ENCODE measurements around the gene SMPD4. TPM values are rescaled to one million over a fixed set of nuclear protein-coding genes. Genes with fewer than 3 reads are reported as not detected.
"Not testable (repeated sequence)": the region's sequence is repeated elsewhere in the genome, so short reads cannot be mapped to it uniquely, and the experiment has no call there.

Gene SMPD4
- total and polyA plus RNA-seq, 9 donors = 24.7 to 53.2 (median 39.3) TPM

DNA sequence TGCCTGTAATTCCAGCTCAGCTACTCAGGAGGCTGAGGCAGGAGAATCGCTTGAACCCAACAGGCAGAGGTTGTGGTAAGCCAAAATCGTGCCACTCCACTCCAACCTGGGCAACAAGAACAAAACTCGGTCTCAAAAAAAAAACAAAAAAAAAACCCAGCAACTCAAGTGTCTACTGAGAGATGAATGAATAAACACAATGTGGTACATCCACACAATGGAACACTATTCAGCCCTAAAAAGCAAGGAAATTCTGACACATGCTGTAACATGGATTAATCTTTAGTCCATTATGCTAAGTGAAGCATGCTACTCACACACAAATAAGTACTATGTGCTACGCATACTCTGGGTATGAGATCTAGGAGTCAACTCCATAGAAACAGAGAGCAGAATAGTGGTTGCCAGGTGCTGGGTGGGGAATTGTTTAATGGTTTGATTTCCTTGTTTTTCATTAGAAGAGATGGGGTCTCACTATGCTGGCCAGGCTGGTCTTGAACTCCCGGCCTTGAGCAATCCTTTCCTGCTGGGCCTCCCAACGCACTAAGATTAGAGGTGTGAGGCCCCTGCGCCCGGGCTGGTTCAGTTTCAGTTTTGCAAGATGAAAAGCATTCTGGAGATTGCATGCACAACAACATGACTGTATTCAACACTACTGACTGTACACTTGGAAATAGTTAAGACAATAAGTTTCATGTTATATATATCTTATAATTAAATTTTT, 15.9 kb downstream of the SMPD4 start:
- H3K27me3 ChIP-seq = no peaks in the 10 kb centered on the region
- no peaks in the 10 kb centered on the region for H3K36me3 ChIP-seq
- WGBS, 3 donors = 94 to 95% (median 94%) methylated on average over 8 of the region's 8 CpGs
- no peak overlapping the region for H3K4me3 ChIP-seq
- no peak overlapping the region for H3K27ac ChIP-seq
- DNase-seq = no peak
- no peaks in the 10 kb centered on the region for H3K4me1 ChIP-seq (ENCODE audit: insufficient read depth)
- intact Hi-C loops (cut with DNase I) = no loop called here
- no peaks in the 10 kb centered on the region for H3K9me3 ChIP-seq
- TF ChIP-seq POLR2A (IDR thresholded peaks at IDR 0.05) = no peak
- no peak for TF ChIP-seq EP300 (IDR thresholded peaks at IDR 0.05)
- TF ChIP-seq, protein P1, sequence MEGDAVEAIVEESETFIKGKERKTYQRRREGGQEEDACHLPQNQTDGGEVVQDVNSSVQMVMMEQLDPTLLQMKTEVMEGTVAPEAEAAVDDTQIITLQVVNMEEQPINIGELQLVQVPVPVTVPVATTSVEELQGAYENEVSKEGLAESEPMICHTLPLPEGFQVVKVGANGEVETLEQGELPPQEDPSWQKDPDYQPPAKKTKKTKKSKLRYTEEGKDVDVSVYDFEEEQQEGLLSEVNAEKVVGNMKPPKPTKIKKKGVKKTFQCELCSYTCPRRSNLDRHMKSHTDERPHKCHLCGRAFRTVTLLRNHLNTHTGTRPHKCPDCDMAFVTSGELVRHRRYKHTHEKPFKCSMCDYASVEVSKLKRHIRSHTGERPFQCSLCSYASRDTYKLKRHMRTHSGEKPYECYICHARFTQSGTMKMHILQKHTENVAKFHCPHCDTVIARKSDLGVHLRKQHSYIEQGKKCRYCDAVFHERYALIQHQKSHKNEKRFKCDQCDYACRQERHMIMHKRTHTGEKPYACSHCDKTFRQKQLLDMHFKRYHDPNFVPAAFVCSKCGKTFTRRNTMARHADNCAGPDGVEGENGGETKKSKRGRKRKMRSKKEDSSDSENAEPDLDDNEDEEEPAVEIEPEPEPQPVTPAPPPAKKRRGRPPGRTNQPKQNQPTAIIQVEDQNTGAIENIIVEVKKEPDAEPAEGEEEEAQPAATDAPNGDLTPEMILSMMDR (IDR thresholded peaks at IDR 0.05) = no peak

DNA sequence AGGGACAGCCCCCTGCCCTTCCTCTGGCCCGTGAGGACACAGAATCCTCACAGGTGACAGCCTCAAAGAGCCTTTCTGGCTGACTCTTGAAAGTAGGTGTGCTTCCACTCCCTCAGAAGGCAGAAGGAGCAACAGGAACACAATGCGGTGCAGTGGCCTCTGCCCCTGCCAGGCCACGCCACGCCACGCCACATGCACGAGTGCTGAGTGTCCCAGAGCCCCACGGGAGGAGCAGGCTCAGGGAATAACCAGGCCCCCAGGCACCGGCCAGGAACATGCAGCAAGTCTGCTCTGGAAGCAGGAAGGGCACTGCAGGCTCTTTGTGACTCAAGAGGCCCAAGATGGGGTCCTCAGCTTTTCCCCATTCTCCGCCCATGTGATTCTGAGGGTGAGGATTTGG, 18.4 kb downstream of the SMPD4 start:
- intact Hi-C loops (cut with DNase I) = no loop called here
- WGBS, 3 donors = 90 to 99% (median 94%) methylated on average over 5 to 9 of the region's 9 CpGs
- no peak for DNase-seq

DNA sequence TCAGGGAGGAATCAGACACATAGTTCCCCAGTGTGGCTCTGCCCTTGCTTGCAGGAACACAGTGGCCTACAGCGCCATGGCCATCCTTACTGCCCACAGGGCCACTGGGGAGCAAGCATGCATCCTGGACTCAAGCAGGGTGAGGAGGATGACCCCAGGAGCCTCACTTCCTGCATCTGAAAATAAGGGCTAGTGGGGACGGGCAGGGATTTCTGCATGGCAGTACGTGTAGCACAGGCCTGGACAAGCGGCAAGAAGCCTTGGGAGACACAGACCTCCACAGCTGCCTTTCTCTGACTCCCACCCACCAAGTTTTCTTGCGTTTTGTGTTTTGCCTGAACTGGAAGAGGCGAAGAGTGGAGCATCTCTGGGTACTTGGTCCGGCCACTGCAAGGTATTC, 18.9 kb downstream of the SMPD4 start:
- DNase-seq; H3K4me1 ChIP-seq (ENCODE audit: insufficient read depth); H3K36me3 ChIP-seq; H3K27ac ChIP-seq; H3K4me3 ChIP-seq; intact Hi-C loops (cut with DNase I); H3K9me3 ChIP-seq; H3K27me3 ChIP-seq: not testable (repeated sequence)
- 92 to 95% (median 94%) methylated on average over 7 of the region's 7 CpGs for WGBS, 3 donors

More for the DNA sequence above, 18.4 kb downstream of the SMPD4 start:
- H3K27me3 ChIP-seq = no peaks in the 10 kb centered on the region
- no peaks in the 10 kb centered on the region for H3K4me1 ChIP-seq (ENCODE audit: insufficient read depth)
- H3K27ac ChIP-seq = no peak overlapping the region
- no peaks in the 10 kb centered on the region for H3K9me3 ChIP-seq
- no peak overlapping the region for H3K4me3 ChIP-seq
- TF ChIP-seq, protein P1 (IDR thresholded peaks at IDR 0.05) = no peak
- no peak for TF ChIP-seq POLR2A (IDR thresholded peaks at IDR 0.05)
- TF ChIP-seq EP300 (IDR thresholded peaks at IDR 0.05) = no peak
- no peaks in the 10 kb centered on the region for H3K36me3 ChIP-seq

DNA sequence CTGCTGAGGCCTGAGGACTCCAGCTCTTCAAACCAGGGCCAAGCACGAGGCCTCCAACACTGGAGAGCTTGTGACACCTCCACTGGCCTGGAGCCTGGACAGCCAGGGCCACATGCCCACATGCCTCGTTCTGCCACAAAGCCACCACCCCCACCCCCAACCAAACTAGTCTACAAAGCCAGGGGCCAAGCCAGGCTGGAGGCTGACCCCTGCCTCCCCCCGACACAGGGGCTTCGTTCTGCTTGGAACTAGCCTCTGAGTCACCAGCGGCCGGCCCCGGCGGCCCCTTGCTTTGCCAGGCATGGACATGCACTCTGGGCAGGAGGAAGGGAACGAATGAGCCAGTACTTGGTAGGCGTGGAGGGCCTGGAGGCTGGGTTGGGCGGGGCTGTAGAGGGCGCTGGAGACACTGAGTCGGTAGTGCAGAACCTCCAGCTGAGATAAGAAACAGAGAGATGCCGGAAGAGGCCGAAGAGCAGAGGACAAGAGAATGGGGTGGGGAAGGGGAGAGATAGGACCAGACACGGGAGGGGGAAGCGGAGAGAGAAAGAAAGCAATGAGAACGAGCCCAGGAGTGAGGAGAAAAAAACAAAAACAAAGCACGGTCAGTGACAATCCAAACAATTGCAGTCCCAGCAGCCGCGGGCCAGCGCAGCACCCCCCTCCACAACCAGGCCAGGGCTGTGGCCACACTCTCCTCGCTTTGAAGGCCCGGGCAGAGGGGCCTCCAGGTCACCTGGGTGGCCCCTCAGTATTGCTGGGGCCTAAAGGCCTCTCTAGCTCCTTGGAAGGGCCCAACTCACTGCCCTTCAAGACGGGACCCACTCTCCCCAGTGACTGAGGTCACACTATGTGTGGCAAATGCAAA, 20.3 kb downstream of the SMPD4 start:
- 78 to 80% (median 79%) methylated on average over 25 of the region's 25 CpGs for WGBS, 3 donors
- DNase-seq; H3K36me3 ChIP-seq; H3K27me3 ChIP-seq; intact Hi-C loops (cut with DNase I); H3K27ac ChIP-seq; H3K4me1 ChIP-seq (ENCODE audit: insufficient read depth); H3K4me3 ChIP-seq; H3K9me3 ChIP-seq: not testable (repeated sequence)

DNA sequence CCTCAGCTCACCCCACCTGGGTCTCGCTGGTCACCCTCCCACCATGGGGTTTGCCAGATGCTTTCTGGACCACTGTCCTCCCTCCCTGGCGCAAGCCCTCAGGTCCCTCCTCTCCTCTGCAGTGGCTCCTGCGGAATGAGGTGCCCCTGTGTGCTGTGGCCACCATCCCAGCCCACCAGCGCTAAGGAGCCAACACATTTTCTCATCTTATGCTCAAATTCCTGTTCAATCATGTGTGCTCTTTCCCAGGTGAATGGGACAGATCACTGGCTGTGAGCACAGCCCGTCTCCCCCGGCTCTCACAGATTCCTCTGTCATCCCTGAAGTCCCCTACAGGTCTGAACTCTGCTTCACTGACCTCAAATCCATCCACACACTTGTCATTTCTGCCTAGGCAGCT, 21.3 kb downstream of the SMPD4 start:
- no peak for DNase-seq
- Histone ChIP-seq H3K36me3 (no peaks in the 10 kb centered on the region), H3K27ac (no peak overlapping the region), H3K27me3 (no peaks in the 10 kb centered on the region), H3K4me1 (ENCODE audit: insufficient read depth) (no peaks in the 10 kb centered on the region), H3K4me3 (no peak overlapping the region), H3K9me3 (no peaks in the 10 kb centered on the region)
- TF ChIP-seq POLR2A (IDR thresholded peaks at IDR 0.05) (no peak), EP300 (IDR thresholded peaks at IDR 0.05) (no peak)
- TF ChIP-seq, protein P1 (IDR thresholded peaks at IDR 0.05) = no peak
- intact Hi-C loops (cut with DNase I) = no loop called here
- WGBS, 3 donors = 93 to 96% (median 95%) methylated on average over 6 of the region's 6 CpGs

DNA sequence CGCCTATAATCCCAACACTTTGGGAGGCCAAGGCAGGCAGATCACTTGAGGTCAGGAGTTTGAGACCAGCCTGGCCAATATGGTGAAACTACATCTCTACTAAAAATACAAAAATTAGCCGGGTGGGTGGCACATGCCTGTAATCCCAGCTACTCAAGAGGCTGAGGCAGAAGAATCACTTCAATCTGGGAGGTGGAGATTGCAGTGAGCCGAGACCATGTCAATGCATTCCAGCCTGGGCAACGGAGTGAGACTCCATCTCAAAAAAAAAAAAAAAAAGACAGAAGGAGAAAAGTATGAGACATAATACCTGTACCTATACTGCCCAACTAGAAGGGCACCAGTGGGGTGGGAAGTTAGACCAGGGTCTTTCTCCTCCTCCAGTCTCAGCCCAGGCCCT, 22.0 kb downstream of the SMPD4 start:
- not testable (repeated sequence) for H3K27ac ChIP-seq; H3K4me1 ChIP-seq (ENCODE audit: insufficient read depth); H3K27me3 ChIP-seq; DNase-seq; H3K36me3 ChIP-seq; H3K4me3 ChIP-seq; H3K9me3 ChIP-seq
- 85 to 93% (median 90%) methylated on average over 4 of the region's 4 CpGs for WGBS, 3 donors
- intact Hi-C loops (cut with DNase I) = loop anchor here in 2 of 4 donors (10.0 kb wide), 1 partner anchor 175 kb away; no protein-coding TSS in a partner anchor
